Ovary (tissue), 9 donors: ENCODE results near the gene EXOC6B. TPM values are rescaled to one million over a fixed set of nuclear protein-coding genes. Genes with fewer than 3 reads are reported as not detected.

Experiments used
- DNase-seq, 5 donors: peaks; one replicate each; pipeline ENCODE4 v3.0.0-alpha.2; 2019 to 2020
- H3K27ac ChIP-seq, 2 donors: fragments of 200-600 bp; one replicate each; pipeline versions ENCODE4 v1.5.1 to v1.8.0; 2019 to 2022
- H3K27me3 ChIP-seq: fragments of 200-600 bp; one replicate; pipeline ENCODE4 v1.8.0; 2022
- H3K36me3 ChIP-seq: fragments of 200-600 bp; sonication (generic); one replicate; pipeline ENCODE4 v1.5.1; 2019
- H3K4me1 ChIP-seq: one replicate; pipeline ENCODE4 v1.8.1; 2013; ENCODE audit warnings: mild to moderate bottlenecking, moderate library complexity; ENCODE audit not compliant: insufficient read depth
- H3K4me3 ChIP-seq: fragments of 200-600 bp; sonication (generic); one replicate; pipeline ENCODE4 v1.5.1; 2017
- H3K9me3 ChIP-seq, 2 donors: fragments of 200-600 bp in 1 of 2; sonication (generic) in 1 of 2; one replicate each; pipeline versions ENCODE4 v1.5.1 to v1.8.1; 2013 to 2019; ENCODE audit warnings: mild to moderate bottlenecking in 1 of 2, moderate library complexity in 1 of 2
- CTCF ChIP-seq, 3 donors: fragments of 450-650 bp in 2 of 3; fragments of 200-600 bp in 1 of 3; IDR thresholded peaks; one replicate each; pipeline versions ENCODE4 v1.5.1 to v1.8.0; 2016 to 2022; ENCODE audit warnings: antibody characterized with exemption in 3 of 3, mild to moderate bottlenecking in 1 of 3
- EP300 ChIP-seq: sonication (generic); formaldehyde crosslinking; IDR thresholded peaks from one replicate; pipeline ENCODE4 v1.6.1; 2017; ENCODE audit warnings: antibody characterized with exemption
- POLR2A ChIP-seq: fragments of 450-650 bp; IDR thresholded peaks from one replicate; pipeline ENCODE4 v1.6.1; 2017; ENCODE audit warnings: antibody characterized with exemption, mild to moderate bottlenecking, moderate library complexity
- WGBS, 3 donors: extraction: QIAGEN DNeasy Blood & Tissue Kit in 1 of 3; methylation state at CpG; one replicate each; pipeline versions ENCODE4 v1.1.5 to v1.1.7; 2013 to 2017; 5-methylcytosine and 5-hydroxymethylcytosine counted together
- intact Hi-C, 4 donors: fragments of 100-400 bp; cut with DNase I; formaldehyde crosslinking; loops; one replicate each; pipeline versions ENCODE4 v1.11.0 to v1.15.1; 2022 to 2023
- polyA plus RNA-seq, 2 donors: library from polyadenylated mRNA; stranded (reverse); fragments of 200-250 nt in 1 of 2; fragments of 350-450 nt in 1 of 2; fragmentation: Illumina TruSeq in 1 of 2; extraction: RNeasy Lipid Tissue Mini Kit (QIAGEN cat#74804) in 1 of 2; gene quantifications; one replicate each; pipeline ENCODE4 v1.2.3, GENCODE V29; 2013 to 2014
- total RNA-seq, 7 donors: library from RNA; depleted of rRNA in 2 of 7; stranded (reverse); fragments of >200 nt in 2 of 7; fragmentation: NEBNext Ultra II Directional in 3 of 7; extraction: Animal tissue kit (Norgen Biotek cat#: 25700) in 3 of 7; gene quantifications; one replicate each; pipeline versions ENCODE4 v1.1.0 to v1.2.4, GENCODE V29; 2016 to 2023
- donor health status: DM: no; HTN: no; CAD: no; lungs with moderate emphysema.
- donor health status: DM: no; HTN: no; CAD: no.
- donor health status: Bipolar disorder and iron deficiency.
- donor health status: DM: yes; HTN: yes; CAD: no.
- donor health status: DM: no; HTN: no; CAD: no.
- donor health status: DM: yes; HTN: yes; CAD: no.

The EXOC6B gene
- total and polyA plus RNA-seq, 9 donors = 11.9 to 84.9 (median 57.8) TPM

- Histone ChIP-seq H3K4me1 (peaks cover 4% of the 10 kb centered on the region), H3K27me3 (no peaks in the 10 kb centered on the region), H3K4me3 (no peak overlapping the region), H3K9me3 (no peaks in the 10 kb centered on the region), H3K36me3 (no peaks in the 10 kb centered on the region), H3K27ac (no peak overlapping the region)
- no peak for DNase-seq
- TF ChIP-seq EP300 (no peak), POLR2A (no peak)
- intact Hi-C loops = no loop called here
- 81 to 86% (median 83%) methylated on average over 6 of the region's 6 CpGs for WGBS, 3 donors
These were observed 3.1 kb upstream of the EXOC6B start for GRCh38 chr2:72828840-72829507.

DNA sequence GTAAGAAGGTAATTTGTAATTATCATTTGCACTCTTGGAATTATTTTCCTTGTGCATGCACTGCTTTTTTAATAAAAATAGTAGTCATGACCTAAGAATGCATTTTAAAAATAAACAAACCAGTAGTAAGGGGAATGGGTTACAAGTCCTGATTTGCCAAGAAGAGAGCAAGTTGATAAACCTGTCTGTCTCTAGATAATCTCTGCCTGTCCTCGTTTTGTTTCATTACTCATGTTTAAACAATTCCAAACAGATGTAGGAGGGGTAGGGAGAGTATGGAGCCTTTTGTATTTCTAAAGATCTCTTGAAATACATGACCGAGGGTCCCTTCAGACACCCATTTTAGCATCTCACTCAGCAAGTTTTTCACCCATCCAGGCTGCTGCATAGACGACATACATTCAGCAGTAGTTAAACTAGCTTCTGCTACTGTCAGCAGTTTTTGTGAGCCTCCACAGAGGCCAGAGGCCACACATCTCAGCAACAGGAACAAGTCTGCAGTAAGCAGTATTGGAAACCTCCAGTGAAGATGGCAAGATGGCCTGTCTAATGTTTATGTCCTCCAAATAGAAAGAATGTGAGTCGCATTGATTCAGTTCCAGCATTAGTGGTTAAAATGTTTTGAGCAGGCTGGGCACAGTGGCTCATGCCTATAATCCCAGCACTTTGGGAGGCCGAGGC lies 2.3 kb upstream of the EXOC6B start:
- no peak overlapping the region for H3K27ac ChIP-seq
- TF ChIP-seq CTCF (IDR thresholded peaks at IDR 0.05) = no peak
- no peak for TF ChIP-seq EP300
- TF ChIP-seq POLR2A = no peak
- H3K4me1 ChIP-seq = peaks cover 6% of the 10 kb centered on the region
- H3K9me3 ChIP-seq = no peaks in the 10 kb centered on the region
- intact Hi-C loops = no loop called here
- no peak for DNase-seq
- no peaks in the 10 kb centered on the region for H3K36me3 ChIP-seq
- 33 to 40% (median 34%) methylated on average over 5 of the region's 5 CpGs for WGBS, 3 donors
- H3K4me3 ChIP-seq = no peak overlapping the region
- H3K27me3 ChIP-seq = no peaks in the 10 kb centered on the region

GRCh38 chr2:72827487-72827886 lies 1.7 kb upstream of the EXOC6B start:
- Histone ChIP-seq H3K36me3 (no peaks in the 10 kb centered on the region), H3K27me3 (no peaks in the 10 kb centered on the region), H3K4me1 (peaks cover 8% of the 10 kb centered on the region), H3K27ac (no peak overlapping the region), H3K4me3 (no peak overlapping the region), H3K9me3 (no peaks in the 10 kb centered on the region)
- WGBS, 3 donors = 60 to 69% (median 64%) methylated on average over 1 of the region's 1 CpG
- TF ChIP-seq POLR2A (no peak), CTCF (IDR thresholded peaks at IDR 0.05) (no peak), EP300 (no peak)
- intact Hi-C loops = no loop called here
- DNase-seq = no peak

DNA sequence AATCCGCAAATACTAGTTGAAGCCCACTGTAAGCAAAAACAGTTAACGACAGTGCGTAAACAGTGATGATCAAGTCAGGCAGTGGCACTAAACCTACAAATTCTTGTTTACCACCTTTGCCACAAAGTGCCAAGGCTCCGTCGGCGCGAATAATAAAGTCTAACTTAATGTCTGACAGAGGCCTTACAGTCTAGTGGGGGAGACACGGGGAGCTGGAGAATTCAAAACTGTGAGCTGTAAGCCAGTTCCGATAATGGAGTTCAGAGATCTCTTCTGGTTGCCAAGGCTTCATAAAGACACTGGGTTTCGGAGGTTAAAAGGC lies 284 bp upstream of the EXOC6B start:
- H3K9me3 ChIP-seq = no peaks in the 10 kb centered on the region
- no peak for TF ChIP-seq EP300
- no peak for TF ChIP-seq POLR2A
- no peak for TF ChIP-seq CTCF (IDR thresholded peaks at IDR 0.05)
- no peaks in the 10 kb centered on the region for H3K27me3 ChIP-seq
- peaks cover 8% of the 10 kb centered on the region for H3K4me1 ChIP-seq
- 60 to 66% (median 65%) methylated on average over 10 of the region's 10 CpGs for WGBS, 3 donors
- H3K27ac ChIP-seq = peak overlapping the region in 1 of 2 donors; percentile 84
- H3K36me3 ChIP-seq = no peaks in the 10 kb centered on the region
- intact Hi-C loops = no loop called here
- no peak for DNase-seq
- H3K4me3 ChIP-seq = peak overlapping the region; percentile 58

DNA sequence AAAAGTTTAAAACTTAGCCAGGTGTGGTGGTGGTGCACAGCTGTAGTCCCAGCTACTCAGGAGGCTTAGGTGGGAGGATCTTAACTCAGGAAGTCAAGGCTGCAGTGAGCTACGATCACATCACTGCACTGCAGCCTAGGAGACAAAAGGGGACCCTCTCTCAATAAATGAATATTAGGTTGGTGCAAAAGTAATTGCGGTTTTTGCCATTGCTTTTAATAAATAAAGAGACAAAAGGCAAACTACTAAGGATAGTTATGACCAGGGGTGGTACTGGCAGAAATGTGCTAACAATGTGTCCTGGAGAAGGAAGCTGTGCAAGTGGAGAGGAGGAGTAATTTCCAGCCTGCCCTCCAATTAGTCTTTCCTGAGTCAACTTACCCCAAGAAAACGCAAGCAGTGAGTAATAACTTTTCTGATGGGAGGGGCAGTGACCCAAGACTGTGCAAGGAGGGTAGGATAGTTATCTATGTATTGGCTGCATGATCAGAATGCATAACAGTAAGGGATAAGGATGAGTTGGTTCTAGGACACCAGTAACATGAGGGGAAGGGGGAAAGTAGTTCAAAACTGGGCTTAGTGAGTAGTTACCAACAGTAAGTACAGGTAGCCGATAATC lies 1.5 kb downstream of the EXOC6B start:
- no peak overlapping the region for H3K27ac ChIP-seq
- H3K9me3 ChIP-seq = no peaks in the 10 kb centered on the region
- TF ChIP-seq EP300 (no peak), POLR2A (no peak), CTCF (IDR thresholded peaks at IDR 0.05) (no peak)
- H3K4me1 ChIP-seq = peaks cover 8% of the 10 kb centered on the region
- intact Hi-C loops = no loop called here
- H3K4me3 ChIP-seq = peak overlapping the region; percentile 58
- DNase-seq = no peak
- 60 to 73% (median 64%) methylated on average over 4 of the region's 4 CpGs for WGBS, 3 donors
- no peaks in the 10 kb centered on the region for H3K36me3 ChIP-seq
- H3K27me3 ChIP-seq = no peaks in the 10 kb centered on the region
